Measurements from ENCODE around the gene TBC1D9B. TPM values are rescaled to one million over a fixed set of nuclear protein-coding genes. Genes with fewer than 3 reads are reported as not detected.
A peak's percentile ranks its signal among the peaks of the same experiment; 100 is the strongest.

Gene TBC1D9B
- total and polyA plus RNA-seq, 9 of the 15 experiments (the other 6 are each of a cell fraction or from before 2014, with no cell fraction given), result 2.9 to 59.1 (median 33.5) TPM

- TF ChIP-seq ZBTB40 (IDR thresholded peaks at IDR 0.05) (no peak), ZBTB40 (CRISPR knock-in tag; IDR thresholded peaks at IDR 0.05) (no peak), ZNF347 (CRISPR knock-in tag; IDR thresholded peaks at IDR 0.05; ENCODE audit: low read depth) (no peak), CREB3L1 (IDR thresholded peaks at IDR 0.05; ENCODE audit: borderline replicate concordance, low read depth) (no peak), E2F6 (IDR thresholded peaks at IDR 0.05; ENCODE audit: borderline replicate concordance in 1 of 2, extremely low read depth in 1 of 2, insufficient read depth in 1 of 2, insufficient read length in 1 of 2, low read depth in 1 of 2, low read length in 1 of 2, poor library complexity in 1 of 2, severe bottlenecking in 1 of 2) (peak in 1 of 2 experiments; percentile 3), RAD21 (CRISPR knock-in tag; conservative IDR thresholded peaks at IDR 0.05 in 1 of 2, IDR thresholded peaks at IDR 0.05 in 1 of 2) (0 out of 4 replicates have a peak, but pooled peaks of 1 of the 2 experiments have one; percentile 9), SNAPC5 (CRISPR knock-in tag; IDR thresholded peaks at IDR 0.05) (no peak), GTF2E2 (tag; IDR thresholded peaks at IDR 0.05) (peak; percentile 48; the same call in 1 of the 2 replicates), HMGN3 (IDR thresholded peaks at IDR 0.05; ENCODE audit: borderline replicate concordance, extremely low read depth, insufficient read length, low read depth, low read length) (no peak), YY1 (IDR thresholded peaks at IDR 0.05; ENCODE audit: borderline replicate concordance in 1 of 3, control insufficient read depth in 1 of 3, extremely low read depth in 1 of 3, insufficient read depth in 3 of 3, insufficient read length in 1 of 3, insufficient replicate concordance in 2 of 3, low read depth in 1 of 3, low read length in 2 of 3) (peak in 1 of 3 experiments; percentile 7), PTTG1 (tag; IDR thresholded peaks at IDR 0.05; ENCODE audit: low read depth) (no peak), XRCC3 (IDR thresholded peaks at IDR 0.05) (no peak)
Measured at GRCh38 chr5:179812135-179812825, 95.4 kb downstream of the TBC1D9B start (continued).

All from K562 (cell line).